Epithelial cell of proximal tubule (primary cell): ENCODE measurements around the gene SETX. TPM values are rescaled to one million over a fixed set of nuclear protein-coding genes. Genes with fewer than 3 reads are reported as not detected.

ENCODE experiments used
- DNase-seq: peaks from one replicate; pipeline ENCODE4 v3.0.0-alpha.2; 2011; ENCODE audit warnings: low read depth
- H3K4me3 ChIP-seq: 2 replicates; pipeline ENCODE4 v1.5.1; 2011; ENCODE audit warnings: low read depth, mild to moderate bottlenecking, low read length
- total RNA-seq: library from RNA; depleted of rRNA; stranded (reverse); fragments of >200 nt; gene quantifications from 2 replicates; pipeline ENCODE4 v1.2.3, GENCODE V29; 2015
- TF ChIP-seq, protein P1 (sequence below): conservative IDR thresholded peaks from 2 replicates; pipeline ENCODE4 v1.5.1; 2012; ENCODE audit warnings: low read depth, mild to moderate bottlenecking, low read length

Gene SETX
- total RNA-seq, 1 donor from 2014 or later, result 34.7 TPM

DNA sequence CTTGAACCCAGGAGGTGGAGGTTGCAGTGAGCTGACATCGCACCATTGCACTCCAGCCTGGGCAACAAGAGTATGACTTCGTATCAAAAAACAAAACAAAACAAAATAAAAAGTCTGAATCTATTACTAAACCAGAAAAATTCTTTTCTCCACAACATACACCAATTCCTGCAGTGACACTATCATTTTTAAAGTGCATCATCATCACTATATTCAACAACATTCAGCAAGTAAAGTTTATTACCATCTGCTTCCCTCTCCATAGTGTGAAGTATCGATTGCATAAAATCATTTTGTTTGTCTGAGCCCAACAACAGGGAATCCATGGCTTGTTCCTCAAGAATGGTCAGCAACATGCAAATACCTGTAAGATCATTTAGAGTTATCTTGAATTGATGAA lies 20.4 kb downstream of the SETX start:
- no peak for DNase-seq
- TF ChIP-seq, protein P1, sequence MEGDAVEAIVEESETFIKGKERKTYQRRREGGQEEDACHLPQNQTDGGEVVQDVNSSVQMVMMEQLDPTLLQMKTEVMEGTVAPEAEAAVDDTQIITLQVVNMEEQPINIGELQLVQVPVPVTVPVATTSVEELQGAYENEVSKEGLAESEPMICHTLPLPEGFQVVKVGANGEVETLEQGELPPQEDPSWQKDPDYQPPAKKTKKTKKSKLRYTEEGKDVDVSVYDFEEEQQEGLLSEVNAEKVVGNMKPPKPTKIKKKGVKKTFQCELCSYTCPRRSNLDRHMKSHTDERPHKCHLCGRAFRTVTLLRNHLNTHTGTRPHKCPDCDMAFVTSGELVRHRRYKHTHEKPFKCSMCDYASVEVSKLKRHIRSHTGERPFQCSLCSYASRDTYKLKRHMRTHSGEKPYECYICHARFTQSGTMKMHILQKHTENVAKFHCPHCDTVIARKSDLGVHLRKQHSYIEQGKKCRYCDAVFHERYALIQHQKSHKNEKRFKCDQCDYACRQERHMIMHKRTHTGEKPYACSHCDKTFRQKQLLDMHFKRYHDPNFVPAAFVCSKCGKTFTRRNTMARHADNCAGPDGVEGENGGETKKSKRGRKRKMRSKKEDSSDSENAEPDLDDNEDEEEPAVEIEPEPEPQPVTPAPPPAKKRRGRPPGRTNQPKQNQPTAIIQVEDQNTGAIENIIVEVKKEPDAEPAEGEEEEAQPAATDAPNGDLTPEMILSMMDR, result no peak
- H3K4me3 ChIP-seq, result no peak overlapping the region

DNA sequence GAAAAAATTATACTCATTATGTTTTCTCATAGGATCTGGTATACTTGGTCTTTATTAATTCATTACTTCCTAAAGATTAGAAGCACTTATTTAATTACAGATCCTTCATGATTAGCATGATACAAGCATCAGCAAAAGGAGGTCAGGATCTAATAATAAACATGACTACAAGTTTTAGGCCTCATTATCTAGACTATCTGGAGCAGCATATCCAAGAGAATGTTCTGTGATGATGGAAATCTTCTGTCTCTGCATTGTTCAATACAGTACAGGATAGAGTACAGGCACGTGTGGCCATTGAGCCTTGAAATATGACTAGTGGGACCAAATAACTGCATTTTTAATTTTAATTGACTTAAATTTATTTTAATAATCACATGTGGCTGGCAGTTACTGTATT lies 21.2 kb downstream of the SETX start:
- H3K4me3 ChIP-seq, result no peak overlapping the region
- TF ChIP-seq, protein P1, result no peak
- DNase-seq, result no peak

DNA sequence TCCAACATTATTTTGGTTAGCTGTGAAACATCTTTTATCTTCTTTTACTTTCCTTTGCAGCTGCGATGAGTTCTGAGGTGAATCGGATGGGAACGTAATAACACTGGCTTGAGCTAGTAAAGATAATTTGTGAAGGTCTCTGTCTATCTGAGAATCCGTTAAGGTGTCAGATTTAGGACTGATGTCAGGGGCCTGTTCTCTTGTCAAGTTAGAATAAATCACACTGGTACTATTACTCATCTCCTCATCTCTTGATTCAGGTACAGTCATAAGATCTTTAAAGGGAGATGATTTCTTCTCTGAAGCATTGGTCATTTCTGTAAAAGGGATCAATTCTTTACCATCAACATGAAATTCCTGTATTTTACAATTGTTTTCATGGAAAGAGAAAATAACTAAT lies 26.2 kb downstream of the SETX start:
- H3K4me3 ChIP-seq, result no peak overlapping the region
- TF ChIP-seq, protein P1, result no peak
- no peak for DNase-seq

DNA sequence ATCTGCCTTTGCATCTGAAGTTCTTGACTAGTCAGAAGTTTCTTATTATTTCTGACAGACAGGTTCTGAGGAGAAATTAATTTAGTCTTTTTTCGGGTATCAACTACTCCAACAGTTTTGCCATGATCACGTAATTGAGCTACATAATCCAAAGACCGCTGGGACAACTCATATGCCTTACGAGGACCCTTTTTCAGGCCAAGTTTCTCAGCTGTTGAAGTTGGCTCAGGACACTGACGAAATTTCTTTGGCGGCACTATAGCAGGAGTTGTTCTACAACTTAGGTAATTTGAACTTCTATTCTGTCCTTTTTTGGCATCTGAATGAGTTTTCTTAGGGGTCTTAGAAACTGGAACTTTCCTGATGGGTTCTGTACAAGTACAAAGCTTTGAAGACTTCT lies 27.2 kb downstream of the SETX start:
- TF ChIP-seq, protein P1, result no peak
- H3K4me3 ChIP-seq, result no peak overlapping the region
- DNase-seq, result no peak

DNA sequence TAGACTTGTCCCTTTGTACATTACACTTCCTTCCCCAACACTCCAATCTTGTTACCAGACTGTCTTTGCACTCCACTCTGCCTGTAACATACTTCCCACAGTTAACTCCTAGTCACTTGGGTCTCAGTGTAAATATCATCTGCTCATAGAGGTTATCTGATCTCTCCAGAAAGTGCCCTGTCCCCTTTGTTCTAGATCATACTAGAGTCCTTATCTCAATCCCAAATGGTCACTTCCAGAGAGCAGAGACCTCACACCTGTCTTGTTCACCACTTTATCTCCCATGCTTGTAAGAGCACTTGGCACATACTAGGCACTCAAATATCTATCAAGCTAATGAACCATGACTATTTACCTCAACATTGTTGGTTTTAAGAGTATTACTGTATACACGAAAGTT lies 30.4 kb downstream of the SETX start:
- no peak for DNase-seq
- H3K4me3 ChIP-seq, result no peak overlapping the region
- TF ChIP-seq, protein P1, result no peak

DNA sequence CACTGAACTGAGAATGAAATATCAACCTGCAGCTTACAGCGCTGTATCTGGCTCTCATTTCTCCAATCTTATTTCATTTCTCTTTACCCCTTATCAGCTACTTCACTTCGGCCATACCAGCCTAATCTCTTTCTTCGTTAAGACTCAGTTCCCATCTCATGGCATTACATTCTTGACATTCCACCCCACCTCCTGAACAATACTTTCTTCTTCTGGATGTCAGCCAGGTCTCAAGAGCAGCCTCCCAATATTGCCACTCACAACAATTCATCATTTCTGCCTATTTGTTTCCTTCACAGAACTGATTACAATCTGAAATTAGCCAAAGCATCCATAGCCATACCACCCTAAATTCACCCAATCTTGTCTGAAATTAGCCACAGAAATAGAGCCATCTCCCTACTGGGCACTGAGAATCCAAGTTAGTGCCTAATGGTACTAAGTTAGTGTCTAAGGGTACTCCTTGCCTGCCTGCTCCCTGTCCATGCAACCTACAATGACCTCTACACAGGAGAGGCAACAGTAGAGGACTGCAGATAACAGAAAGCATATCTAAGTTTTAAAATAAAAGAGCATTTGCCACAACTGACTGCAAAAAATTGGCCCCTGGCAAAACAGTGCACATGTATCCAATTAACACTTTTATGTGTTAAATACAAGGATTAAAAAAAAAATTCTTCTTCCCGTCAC lies 35.2 kb downstream of the SETX start:
- no peak for DNase-seq
- TF ChIP-seq, protein P1, result no peak
- H3K4me3 ChIP-seq, result no peak overlapping the region

DNA sequence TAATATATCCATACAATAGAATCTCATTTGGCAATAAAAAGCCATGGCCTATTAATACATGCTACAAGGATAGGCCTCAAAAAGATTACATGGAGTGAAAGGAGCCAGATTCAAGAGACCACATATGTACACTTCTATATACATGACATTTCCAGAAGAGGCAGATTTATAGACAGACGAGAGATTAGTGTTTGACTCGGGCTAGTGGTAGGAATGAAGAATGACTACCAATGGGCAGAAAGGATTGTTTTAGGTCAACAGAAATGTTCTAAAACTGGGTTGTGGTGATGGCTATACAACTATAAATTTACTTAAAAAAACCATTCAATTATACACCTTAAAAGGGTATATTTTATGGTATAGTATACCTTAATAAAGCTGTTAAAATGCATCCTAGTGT lies 41.9 kb downstream of the SETX start:
- TF ChIP-seq, protein P1, result peak; percentile 38
- no peak overlapping the region for H3K4me3 ChIP-seq

More for the DNA sequence above, 41.9 kb downstream of the SETX start:
- no peak for DNase-seq
